ENCODE results near the gene UQCRC2. TPM values are rescaled to one million over a fixed set of nuclear protein-coding genes. Genes with fewer than 3 reads are reported as not detected.

The UQCRC2 gene
- total RNA-seq, 1 donor from 2014 or later, result 252 TPM

- Histone ChIP-seq H3K27me3 (ENCODE audit: control insufficient read depth, insufficient read depth, low read length) (no peaks in the 10 kb centered on the region), H3K4me3 (ENCODE audit: low read depth, low read length) (peak overlapping the region; percentile 87), H3K36me3 (ENCODE audit: control insufficient read depth, insufficient read depth, low read length) (no peaks in the 10 kb centered on the region)
- FAIRE-seq (no peak), DNase-seq (ENCODE audit: low read depth) (no peak)
- TF ChIP-seq CTCF (IDR thresholded peaks at IDR 0.05; ENCODE audit: insufficient read depth, low read length, severe bottlenecking), result no peak
These were observed 55.3 kb downstream of the UQCRC2 start for GRCh38 chr16:22008215-22009059.

- H3K27me3 ChIP-seq (ENCODE audit: control insufficient read depth, insufficient read depth, low read length), result no peaks in the 10 kb centered on the region
- no peak for FAIRE-seq
- no peak overlapping the region for H3K4me3 ChIP-seq (ENCODE audit: low read depth, low read length)
- DNase-seq (ENCODE audit: low read depth), result no peak
- no peak for TF ChIP-seq CTCF (IDR thresholded peaks at IDR 0.05; ENCODE audit: insufficient read depth, low read length, severe bottlenecking)
- H3K36me3 ChIP-seq (ENCODE audit: control insufficient read depth, insufficient read depth, low read length), result no peaks in the 10 kb centered on the region
These were observed 57.7 kb downstream of the UQCRC2 start for GRCh38 chr16:22010902-22011301.

- Histone ChIP-seq H3K36me3 (ENCODE audit: control insufficient read depth, insufficient read depth, low read length) (no peaks in the 10 kb centered on the region), H3K4me3 (ENCODE audit: low read depth, low read length) (no peak overlapping the region), H3K27me3 (ENCODE audit: control insufficient read depth, insufficient read depth, low read length) (no peaks in the 10 kb centered on the region)
- no peak for TF ChIP-seq CTCF (IDR thresholded peaks at IDR 0.05; ENCODE audit: insufficient read depth, low read length, severe bottlenecking)
- no peak for FAIRE-seq
- no peak for DNase-seq (ENCODE audit: low read depth)
These were observed 59.1 kb downstream of the UQCRC2 start for GRCh38 chr16:22012241-22012640.

- FAIRE-seq, result no peak
These were observed 60.3 kb downstream of the UQCRC2 start for GRCh38 chr16:22013486-22013885.

GRCh38 chr16:22014271-22014873, 61.2 kb downstream of the UQCRC2 start:
- Histone ChIP-seq H3K27me3 (ENCODE audit: control insufficient read depth, insufficient read depth, low read length) (no peaks in the 10 kb centered on the region), H3K4me3 (ENCODE audit: low read depth, low read length) (no peak overlapping the region), H3K36me3 (ENCODE audit: control insufficient read depth, insufficient read depth, low read length) (no peaks in the 10 kb centered on the region)
- peak; percentile 26 for DNase-seq (ENCODE audit: low read depth)
- FAIRE-seq, result no peak
- no peak for TF ChIP-seq CTCF (IDR thresholded peaks at IDR 0.05; ENCODE audit: insufficient read depth, low read length, severe bottlenecking)

More at GRCh38 chr16:22013486-22013885, 60.3 kb downstream of the UQCRC2 start:
- no peak for DNase-seq (ENCODE audit: low read depth)
- Histone ChIP-seq H3K36me3 (ENCODE audit: control insufficient read depth, insufficient read depth, low read length) (no peaks in the 10 kb centered on the region), H3K27me3 (ENCODE audit: control insufficient read depth, insufficient read depth, low read length) (no peaks in the 10 kb centered on the region), H3K4me3 (ENCODE audit: low read depth, low read length) (no peak overlapping the region)
- TF ChIP-seq CTCF (IDR thresholded peaks at IDR 0.05; ENCODE audit: insufficient read depth, low read length, severe bottlenecking), result no peak
